Stomach (tissue), 9 donors: Measurements from ENCODE around the gene FREM3. TPM values are rescaled to one million over a fixed set of nuclear protein-coding genes. Genes with fewer than 3 reads are reported as not detected.

Experiments used
- DNase-seq, 2 donors: peaks; one replicate each; pipeline versions ENCODE4 v3.0.0 to v3.0.0-alpha.2; 2013 to 2019
- H3K27ac ChIP-seq, 5 donors: fragments of 200-600 bp in 4 of 5; sonication (generic) in 4 of 5; one replicate each; pipeline ENCODE4 v1.5.1; 2013 to 2019; ENCODE audit warnings: mild to moderate bottlenecking in 1 of 5, moderate library complexity in 1 of 5
- H3K27me3 ChIP-seq, 3 donors: fragments of 200-600 bp; sonication (generic); one replicate each; pipeline ENCODE4 v1.5.1; 2017 to 2019; ENCODE audit warnings: mixed run types in 1 of 3
- H3K36me3 ChIP-seq, 4 donors: fragments of 200-600 bp; sonication (generic); 1 replicate in 3 of 4; 2 replicates in 1 of 4; pipeline ENCODE4 v1.5.1; 2016 to 2019
- H3K4me1 ChIP-seq, 4 donors: fragments of 200-600 bp; sonication (generic); one replicate each; pipeline ENCODE4 v1.5.1; 2016 to 2019
- H3K4me3 ChIP-seq, 4 donors: fragments of 200-600 bp; sonication (generic) in 3 of 4; one replicate each; pipeline ENCODE4 v1.5.1; 2016 to 2019; ENCODE audit warnings: mild to moderate bottlenecking in 1 of 4
- H3K9me3 ChIP-seq, 4 donors: fragments of 200-600 bp; sonication (generic); one replicate each; pipeline ENCODE4 v1.5.1; 2016 to 2019
- CTCF ChIP-seq, 7 experiments: fragments of 450-650 bp in 4 of 7; fragments of 200-600 bp in 3 of 7; sonication (generic) in 3 of 7; IDR thresholded peaks; one replicate each; pipeline ENCODE4 v1.5.1; 2016 to 2019; ENCODE audit warnings: antibody characterized with exemption in 7 of 7, control low read depth in 2 of 7, mild to moderate bottlenecking in 1 of 7
- EP300 ChIP-seq: sonication (generic); formaldehyde crosslinking; IDR thresholded peaks from one replicate; pipeline ENCODE4 v1.6.1; 2017; ENCODE audit warnings: antibody characterized with exemption
- POLR2A ChIP-seq, 4 donors: fragments of 450-650 bp; IDR thresholded peaks; one replicate each; pipeline ENCODE4 v1.6.1; 2016; ENCODE audit warnings: antibody characterized with exemption in 4 of 4, control low read depth in 2 of 4, mild to moderate bottlenecking in 1 of 4, moderate library complexity in 1 of 4
- POLR2AphosphoS5 ChIP-seq, 3 donors: sonication (generic); formaldehyde crosslinking; IDR thresholded peaks; one replicate each; pipeline ENCODE4 v1.6.1; 2016; ENCODE audit warnings: antibody characterized with exemption in 3 of 3
- WGBS, 5 donors: extraction: QIAGEN DNeasy Blood & Tissue Kit in 3 of 5; methylation state at CpG; one replicate each; pipeline versions ENCODE4 v1.1.5 to v1.1.7; 2013 to 2018; 5-methylcytosine and 5-hydroxymethylcytosine counted together
- intact Hi-C: fragments of 100-400 bp; cut with DNase I; formaldehyde crosslinking; loops from one replicate; pipeline ENCODE4 v1.15.1; 2023; ENCODE audit warnings: low total_unique reads
- polyA plus RNA-seq, 3 donors: library from polyadenylated mRNA; stranded (reverse); fragments of 200-250 nt; gene quantifications; one replicate each; pipeline ENCODE4 v1.2.3, GENCODE V29; 2013
- total RNA-seq, 5 donors: library from RNA; depleted of rRNA; stranded (reverse); fragments of >200 nt; gene quantifications; one replicate each; pipeline versions ENCODE4 v1.1.0 to v1.2.3, GENCODE V29; 2014 to 2016
- donor health status: healthy with polysubstance abuse.
- donor health status: Bipolar disorder and iron deficiency.
- donor health status: healthy.

FREM3 gene
- total and polyA plus RNA-seq, 8 donors: 0.03 to 0.18 TPM; not detected in 6

- Histone ChIP-seq H3K36me3 (no peaks in the 10 kb centered on the region), H3K4me3 (no peak overlapping the region), H3K4me1 (no peaks in the 10 kb centered on the region), H3K27ac (no peak overlapping the region), H3K27me3 (no peaks in the 10 kb centered on the region), H3K9me3 (no peaks in the 10 kb centered on the region)
- TF ChIP-seq POLR2A (IDR thresholded peaks at IDR 0.05): no peak
- TF ChIP-seq POLR2AphosphoS5 (IDR thresholded peaks at IDR 0.05): no peak
- peak in 1 of 2 donors; percentile 59 for DNase-seq
- intact Hi-C loops: no loop called here
Measured at GRCh38 chr4:143634763-143635162, 65.7 kb downstream of the FREM3 start.

DNA sequence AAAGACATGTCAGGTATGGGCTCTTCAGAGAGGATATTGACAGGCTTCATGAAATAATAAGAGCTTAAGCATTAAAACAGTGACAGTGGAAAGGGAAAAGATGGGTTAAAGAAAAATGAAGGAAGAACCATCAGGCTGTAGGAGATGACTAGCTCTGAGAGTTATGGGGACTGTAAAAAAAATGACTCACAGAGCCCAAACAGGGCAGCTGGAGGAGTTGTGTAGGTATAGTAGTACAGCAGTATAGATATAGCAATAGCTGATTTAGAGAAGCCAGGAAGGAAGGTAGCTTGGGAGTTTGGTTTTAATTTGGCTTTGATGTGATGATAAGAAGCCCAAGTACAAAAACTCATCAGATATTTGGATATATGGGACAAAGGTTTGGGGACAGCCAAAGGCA is 66.6 kb downstream of the FREM3 start:
- no peaks in the 10 kb centered on the region for H3K36me3 ChIP-seq
- no peak overlapping the region for H3K27ac ChIP-seq
- TF ChIP-seq CTCF (IDR thresholded peaks at IDR 0.05): no peak
- no peak for TF ChIP-seq POLR2AphosphoS5 (IDR thresholded peaks at IDR 0.05)
- no peak for TF ChIP-seq EP300
- no peak for TF ChIP-seq POLR2A (IDR thresholded peaks at IDR 0.05)
- intact Hi-C loops: no loop called here
- no peaks in the 10 kb centered on the region for H3K9me3 ChIP-seq
- H3K4me3 ChIP-seq: no peak overlapping the region
- no peaks in the 10 kb centered on the region for H3K27me3 ChIP-seq
- no peaks in the 10 kb centered on the region for H3K4me1 ChIP-seq
- no peak for DNase-seq

DNA sequence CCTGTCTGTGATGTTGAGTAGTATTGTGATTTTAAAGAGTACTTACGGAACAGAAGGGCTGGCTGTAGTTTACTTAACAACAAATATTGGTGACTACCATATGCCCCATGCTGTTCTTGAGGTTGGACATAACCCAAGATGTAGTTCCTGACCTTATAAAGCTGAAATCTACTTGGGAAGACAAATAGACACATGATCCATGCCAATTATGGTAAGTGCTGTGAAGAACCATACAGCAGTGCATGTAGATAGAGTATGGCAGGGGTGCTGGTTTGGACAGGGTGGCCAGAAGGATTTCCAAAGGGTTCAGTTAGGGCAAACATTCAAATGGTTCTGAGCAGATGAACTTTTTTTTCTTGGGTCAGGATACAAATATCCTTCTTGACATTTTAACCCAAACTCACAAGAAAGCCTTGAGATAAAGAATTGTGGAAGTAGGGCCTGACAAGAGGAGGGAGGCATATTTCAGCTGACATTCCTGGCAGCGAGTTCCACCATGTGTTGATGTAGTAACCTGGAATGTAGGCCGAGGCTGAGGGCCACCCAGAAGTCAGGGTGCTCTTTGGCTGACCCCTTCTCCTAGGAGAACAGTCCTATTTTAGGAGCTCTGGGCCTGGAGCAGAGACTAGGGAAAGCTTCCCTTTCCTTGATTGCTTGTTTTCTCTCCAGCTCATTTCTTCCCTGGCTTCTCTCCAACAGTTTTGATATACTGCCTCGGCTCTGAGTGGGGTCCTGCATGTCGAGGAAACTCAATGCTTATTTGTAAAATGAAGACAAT is 74.2 kb downstream of the FREM3 start:
- H3K4me3 ChIP-seq: no peak overlapping the region
- H3K36me3 ChIP-seq: no peaks in the 10 kb centered on the region
- H3K9me3 ChIP-seq: no peaks in the 10 kb centered on the region
- peaks cover 0 to 16% (median 9%) of the 10 kb centered on the region in 4 donors for H3K4me1 ChIP-seq
- no peak overlapping the region for H3K27ac ChIP-seq
- intact Hi-C loops: no loop called here
- WGBS, 5 donors: 27 to 44% (median 31%) methylated on average over 5 of the region's 5 CpGs
- DNase-seq: peak; percentile 27 to 93
- no peaks in the 10 kb centered on the region for H3K27me3 ChIP-seq
- no peak for TF ChIP-seq EP300
- TF ChIP-seq POLR2AphosphoS5 (IDR thresholded peaks at IDR 0.05): peak; percentile 20 to 68 (median 38)

DNA sequence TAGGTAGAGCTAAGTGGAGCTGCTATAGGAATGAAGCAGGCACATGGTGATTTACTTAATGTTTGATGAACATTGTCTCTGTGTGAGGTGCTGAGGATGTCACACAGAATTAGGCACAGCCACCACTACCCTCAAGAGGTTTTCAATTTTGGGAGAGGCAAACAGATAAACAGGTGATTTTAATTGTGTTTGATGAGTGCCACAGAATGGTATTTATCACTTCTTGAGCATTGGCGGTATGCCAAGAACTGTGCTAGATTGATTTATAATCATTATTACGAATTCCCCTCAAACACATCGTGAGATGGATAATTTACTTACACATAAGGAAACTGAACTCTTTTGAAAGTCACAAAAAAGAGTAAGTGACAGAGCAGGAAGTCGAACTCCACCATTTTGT is 74.8 kb downstream of the FREM3 start:
- Histone ChIP-seq H3K27me3 (no peaks in the 10 kb centered on the region), H3K4me3 (no peak overlapping the region), H3K9me3 (no peaks in the 10 kb centered on the region), H3K4me1 (peaks cover 0 to 16% (median 9%) of the 10 kb centered on the region in 4 donors), H3K36me3 (no peaks in the 10 kb centered on the region), H3K27ac (no peak overlapping the region)
- intact Hi-C loops: no loop called here
- WGBS, 5 donors: 77 to 81% (median 78%) methylated on average over 4 of the region's 4 CpGs
- no peak for DNase-seq
- TF ChIP-seq CTCF (IDR thresholded peaks at IDR 0.05): no peak
- TF ChIP-seq EP300: no peak
- TF ChIP-seq POLR2A (IDR thresholded peaks at IDR 0.05): no peak
- no peak for TF ChIP-seq POLR2AphosphoS5 (IDR thresholded peaks at IDR 0.05)

DNA sequence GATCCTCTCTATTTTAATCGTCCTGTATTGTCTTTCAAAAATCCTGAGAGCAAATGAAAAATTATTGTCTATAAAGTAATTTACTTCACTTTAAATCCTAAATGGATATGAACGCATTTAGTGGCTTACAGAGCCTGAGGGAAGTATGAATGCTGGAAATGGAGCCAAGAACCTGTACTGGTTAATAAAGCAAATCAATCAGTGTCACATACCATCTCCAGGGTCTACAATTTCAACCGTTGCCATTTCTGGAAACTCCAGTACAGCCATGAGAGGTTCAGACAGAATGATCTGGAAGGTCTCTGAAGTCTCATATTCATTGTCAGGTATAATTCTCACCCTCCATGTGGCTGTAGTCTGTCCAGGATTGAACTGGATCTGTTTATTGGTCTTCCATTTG is 76.6 kb downstream of the FREM3 start:
- DNase-seq: no peak
- TF ChIP-seq POLR2A (IDR thresholded peaks at IDR 0.05) (no peak), POLR2AphosphoS5 (IDR thresholded peaks at IDR 0.05) (no peak), CTCF (IDR thresholded peaks at IDR 0.05) (no peak), EP300 (no peak)
- no peaks in the 10 kb centered on the region for H3K36me3 ChIP-seq
- no peaks in the 10 kb centered on the region for H3K27me3 ChIP-seq
- H3K4me3 ChIP-seq: no peak overlapping the region
- H3K27ac ChIP-seq: no peak overlapping the region
- intact Hi-C loops: no loop called here
- no peaks in the 10 kb centered on the region for H3K9me3 ChIP-seq
- 59 to 81% (median 75%) methylated on average over 3 of the region's 3 CpGs for WGBS, 5 donors
- H3K4me1 ChIP-seq: peaks cover 0 to 16% (median 9%) of the 10 kb centered on the region in 4 donors
